ENCODE results near the gene PIGM.
"Not testable (repeated sequence)": the region's sequence is repeated elsewhere in the genome, so short reads cannot be mapped to it uniquely, and the experiment has no call there.

The PIGM gene

DNA sequence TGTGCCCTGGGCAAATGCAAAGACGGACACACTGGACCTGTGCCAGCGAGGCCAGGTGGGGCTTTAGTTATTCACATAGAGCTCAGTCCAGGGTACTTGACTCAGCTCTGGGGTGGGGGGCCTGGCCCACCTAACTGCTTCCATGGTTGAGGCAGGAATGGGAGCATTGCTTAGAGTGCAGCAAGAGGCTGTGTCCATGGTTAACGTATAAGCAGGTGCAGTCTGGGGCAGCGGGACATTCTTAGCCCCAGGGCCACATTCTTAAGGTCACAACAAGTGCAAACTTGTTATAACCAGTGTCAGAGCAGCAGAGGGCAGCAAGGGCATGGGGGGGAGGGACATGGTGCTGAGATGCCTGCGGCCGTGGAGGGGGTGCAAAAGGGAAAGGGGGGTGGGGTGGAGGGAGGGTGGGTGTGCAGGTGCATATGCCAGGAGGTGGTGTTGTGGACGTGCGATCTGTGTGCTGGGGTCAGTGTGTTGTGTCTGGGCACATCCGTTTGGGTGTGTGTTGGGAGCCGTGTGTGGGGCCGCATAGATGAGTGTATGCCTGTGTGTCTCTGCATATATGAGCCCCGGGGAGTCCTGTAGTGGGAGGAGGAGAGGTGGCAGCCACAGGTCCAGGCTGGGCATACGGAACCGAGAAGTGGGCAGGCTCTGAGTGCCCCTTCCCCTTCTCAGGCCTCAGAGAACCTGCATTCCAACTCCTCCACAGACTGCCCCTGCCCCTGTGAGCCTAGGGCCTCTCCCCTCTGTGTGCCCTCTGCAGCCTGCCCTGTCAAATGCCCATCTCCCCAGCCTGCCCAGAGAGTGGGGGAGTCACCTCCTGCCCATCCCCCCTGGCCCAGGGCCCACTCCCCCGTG, 29.8 kb upstream of the PIGM start:
- peak; percentile 70 for DNase-seq (ENCODE audit: low read depth, low spot score)

- no peak for DNase-seq (ENCODE audit: low read depth, low spot score)
Observed at GRCh38 chr1:160058087-160058486, 26.3 kb upstream of the PIGM start.

DNA sequence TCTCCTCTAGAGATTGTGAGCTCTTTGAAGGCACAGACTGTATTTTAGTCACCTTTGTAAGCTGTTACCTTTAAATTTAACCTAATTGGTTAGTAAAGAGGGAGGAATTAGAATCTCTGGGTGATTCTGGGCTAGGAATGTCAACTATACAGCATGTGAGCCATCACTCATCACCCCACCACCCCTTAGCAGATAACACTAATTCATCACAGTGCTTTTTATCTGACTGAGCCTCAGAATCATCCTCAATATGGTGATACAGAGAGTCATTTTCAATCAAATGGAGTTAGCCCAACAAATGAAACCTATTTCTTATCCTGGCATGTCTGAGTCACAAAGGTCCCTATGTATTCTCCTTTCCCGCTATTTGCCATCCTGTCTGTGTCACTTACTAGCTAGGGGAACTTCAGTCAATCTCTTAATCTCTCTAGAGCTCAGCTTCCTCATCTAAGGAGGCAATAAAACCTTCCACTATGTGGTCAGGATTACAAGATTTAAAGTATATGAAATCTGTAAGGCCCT, 24.9 kb upstream of the PIGM start:
- no peak for DNase-seq (ENCODE audit: low read depth, low spot score)

GRCh38 chr1:160053548-160054365, 22.0 kb upstream of the PIGM start:
- no peak for DNase-seq (ENCODE audit: low read depth, low spot score)

DNA sequence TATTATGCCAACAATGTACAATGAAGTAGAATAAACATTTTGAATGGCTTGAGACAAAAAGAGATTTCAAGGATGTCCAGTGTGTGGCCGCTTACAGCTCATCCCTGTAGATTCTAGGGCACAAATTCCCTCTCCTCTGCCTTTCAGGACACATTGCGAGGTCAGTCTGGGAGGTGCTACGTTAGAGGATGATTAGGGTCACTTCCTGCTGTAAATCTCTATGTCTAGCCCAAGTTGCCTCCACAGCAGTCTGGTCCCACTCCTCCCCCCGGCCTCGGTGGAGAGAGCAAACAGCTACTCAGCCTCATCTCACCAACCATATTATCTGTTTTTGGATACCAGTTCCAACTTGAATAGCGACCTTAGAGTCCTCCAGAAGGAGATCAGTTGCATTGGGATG, 21.1 kb upstream of the PIGM start:
- DNase-seq (ENCODE audit: low read depth, low spot score): no peak

DNA sequence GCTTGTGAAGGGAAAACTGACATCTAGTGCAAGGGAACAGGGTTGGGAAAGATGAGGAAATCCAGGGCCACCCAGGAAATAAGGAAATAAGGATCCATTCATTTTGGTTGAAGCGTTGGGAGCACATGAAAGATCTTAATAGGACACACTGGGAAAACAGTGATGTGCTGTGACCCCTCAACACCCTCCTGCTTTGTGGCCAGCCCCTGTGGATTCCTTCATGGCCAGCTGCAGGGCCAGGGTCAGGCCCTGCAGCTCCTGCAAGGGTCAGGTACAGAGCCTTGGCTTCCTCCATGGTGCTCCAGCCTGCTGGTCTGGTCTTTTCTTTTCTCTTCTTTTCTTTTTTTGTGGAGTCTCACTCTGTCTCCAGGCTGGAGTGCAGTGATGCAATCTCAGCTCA, 18.8 kb upstream of the PIGM start:
- DNase-seq (ENCODE audit: low read depth, low spot score): no peak

DNA sequence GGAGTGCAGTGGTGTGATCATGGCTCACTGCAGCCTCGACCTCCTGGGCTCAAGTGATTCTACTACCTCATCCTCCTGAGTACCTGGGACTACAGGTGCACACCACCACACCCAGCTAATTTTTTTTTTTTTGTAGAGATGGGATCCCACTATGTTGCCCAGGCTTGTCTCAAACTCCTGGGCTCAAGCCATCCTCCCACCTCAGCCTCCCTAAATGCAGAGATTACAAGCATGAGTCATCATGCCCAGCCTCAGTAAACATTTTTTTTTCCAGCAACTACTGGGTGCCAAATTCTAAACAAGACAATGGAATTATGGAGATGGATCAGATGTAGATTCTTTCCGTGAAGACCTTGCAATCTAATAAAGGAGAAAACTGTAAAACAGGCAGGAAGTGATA, 18.4 kb upstream of the PIGM start:
- DNase-seq (ENCODE audit: low read depth, low spot score): not testable (repeated sequence)

- DNase-seq (ENCODE audit: low read depth, low spot score): no peak
Observed at GRCh38 chr1:160049101-160049500, 17.3 kb upstream of the PIGM start.

DNA sequence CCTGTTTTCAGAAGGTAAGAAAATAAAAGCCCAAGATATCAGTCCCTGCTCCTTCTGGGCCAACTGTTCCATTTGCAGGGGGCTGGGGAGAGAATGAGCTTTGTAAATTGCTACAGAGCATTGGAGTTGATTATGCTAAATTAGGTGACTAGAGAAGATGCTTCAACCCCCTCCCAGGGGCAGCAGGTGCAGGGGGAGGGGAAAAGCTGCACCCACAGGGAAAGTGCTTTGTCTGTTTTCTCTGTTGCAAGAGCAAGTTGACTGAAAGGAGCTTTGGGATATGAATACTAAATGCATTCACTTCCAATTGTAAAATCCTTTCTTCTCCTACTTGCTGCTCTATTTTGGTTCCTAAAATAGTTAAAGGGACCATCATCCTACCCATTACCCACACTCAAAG, 16.5 kb upstream of the PIGM start:
- DNase-seq (ENCODE audit: low read depth, low spot score): no peak

GRCh38 chr1:160047111-160047991, 15.6 kb upstream of the PIGM start:
- DNase-seq (ENCODE audit: low read depth, low spot score): no peak

DNA sequence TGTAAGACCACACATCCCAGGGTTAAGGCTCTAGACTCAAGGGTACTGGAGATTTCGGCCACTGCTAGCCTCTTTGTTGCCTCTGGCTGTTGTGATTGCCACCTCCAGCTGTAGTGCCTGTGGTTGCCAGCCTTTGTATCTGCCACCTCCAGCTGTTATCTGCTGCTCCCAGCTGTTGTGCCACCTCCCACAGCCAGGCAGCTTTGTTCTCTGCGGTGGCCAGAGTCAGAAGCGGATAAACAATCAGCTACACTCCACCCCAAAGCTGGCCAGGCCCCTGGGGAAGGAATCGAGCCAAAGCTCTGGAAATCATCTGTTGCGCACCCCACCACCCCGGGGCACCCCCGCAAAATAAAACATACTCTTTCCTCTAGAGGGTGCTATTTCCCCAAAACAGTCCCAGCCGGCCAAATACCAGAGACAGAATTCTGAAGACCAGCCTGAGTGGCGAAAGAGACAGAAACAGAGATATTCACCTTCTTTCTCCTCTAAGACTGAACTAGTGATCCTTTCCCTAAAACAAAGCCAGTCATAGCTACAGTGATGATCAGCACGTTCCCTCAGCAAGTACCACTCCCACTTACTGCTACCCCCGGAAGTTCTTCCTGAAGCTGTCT, 14.8 kb upstream of the PIGM start:
- peak; percentile 91 for DNase-seq (ENCODE audit: low read depth, low spot score)

DNA sequence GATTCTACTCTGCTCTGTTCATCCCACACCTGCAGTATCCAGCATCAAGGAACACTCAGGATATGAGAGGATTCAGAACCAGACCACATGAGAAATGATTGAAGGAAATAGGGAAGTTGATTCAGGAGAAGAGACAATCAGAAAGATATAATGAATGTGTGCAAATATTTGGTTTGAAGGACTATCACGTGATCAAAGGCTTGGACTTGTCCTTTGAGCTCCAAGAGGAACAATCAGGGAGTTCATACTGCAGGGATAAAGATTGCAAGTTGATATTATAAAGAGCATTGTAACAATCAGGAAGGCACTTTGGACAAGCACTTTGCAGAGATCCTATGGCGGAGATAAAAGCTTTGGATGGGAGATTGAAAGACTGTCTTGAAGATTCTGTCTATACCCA, 13.9 kb upstream of the PIGM start:
- no peak for DNase-seq (ENCODE audit: low read depth, low spot score)

GRCh38 chr1:160043543-160043942, 11.8 kb upstream of the PIGM start:
- DNase-seq (ENCODE audit: low read depth, low spot score): no peak

DNA sequence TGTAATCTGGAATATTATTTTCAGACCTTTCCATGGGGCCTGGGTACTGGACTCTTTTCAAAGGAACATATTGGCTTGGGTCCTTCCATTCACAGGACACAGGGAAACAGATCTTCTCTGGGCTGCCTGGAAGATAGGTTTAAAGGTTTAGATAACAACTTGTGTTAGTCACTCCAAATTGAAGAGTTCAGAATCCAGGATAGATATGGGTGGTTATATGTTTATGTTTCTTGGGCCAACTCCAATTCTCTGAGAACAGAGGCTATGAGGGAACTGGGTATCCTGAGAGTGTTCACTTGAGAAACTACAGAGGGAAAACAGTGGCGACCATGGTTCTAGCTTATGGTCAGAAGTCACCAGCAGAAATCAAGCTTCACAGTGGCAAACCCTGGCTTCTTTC, 8.7 kb upstream of the PIGM start:
- DNase-seq (ENCODE audit: low read depth, low spot score): no peak

DNA sequence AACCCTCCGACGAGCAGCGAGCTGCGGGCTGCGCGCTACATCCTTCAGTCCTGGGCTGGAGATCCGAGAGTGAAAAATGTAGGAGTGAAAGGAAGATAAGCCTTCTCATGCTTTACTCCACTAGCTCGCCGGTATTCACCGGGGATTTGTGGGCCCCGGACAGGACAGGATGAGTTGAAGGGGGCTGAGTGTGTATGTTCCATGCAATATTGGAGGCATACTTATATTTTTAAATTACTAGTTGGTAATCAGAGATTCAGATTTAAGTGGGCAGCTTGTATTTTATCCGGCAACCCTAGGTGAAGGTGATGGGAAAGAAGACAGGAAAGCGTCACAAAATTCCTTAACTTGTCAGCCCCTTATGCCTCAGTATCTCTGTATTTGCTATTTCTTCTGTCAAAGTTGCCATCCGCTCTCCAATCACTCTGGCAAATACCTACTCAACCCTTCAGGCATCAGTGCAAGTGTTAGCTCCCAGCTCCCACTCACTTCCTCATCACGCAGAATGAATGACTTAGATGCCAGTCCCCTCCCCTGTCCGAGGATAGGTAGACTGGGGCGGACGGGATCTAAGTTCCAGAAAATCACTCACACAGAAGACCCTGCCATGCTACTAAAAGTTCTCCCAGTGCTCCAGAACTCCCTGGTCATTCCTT, 503 bp upstream of the PIGM start:
- DNase-seq (ENCODE audit: low read depth, low spot score): no peak

DNA sequence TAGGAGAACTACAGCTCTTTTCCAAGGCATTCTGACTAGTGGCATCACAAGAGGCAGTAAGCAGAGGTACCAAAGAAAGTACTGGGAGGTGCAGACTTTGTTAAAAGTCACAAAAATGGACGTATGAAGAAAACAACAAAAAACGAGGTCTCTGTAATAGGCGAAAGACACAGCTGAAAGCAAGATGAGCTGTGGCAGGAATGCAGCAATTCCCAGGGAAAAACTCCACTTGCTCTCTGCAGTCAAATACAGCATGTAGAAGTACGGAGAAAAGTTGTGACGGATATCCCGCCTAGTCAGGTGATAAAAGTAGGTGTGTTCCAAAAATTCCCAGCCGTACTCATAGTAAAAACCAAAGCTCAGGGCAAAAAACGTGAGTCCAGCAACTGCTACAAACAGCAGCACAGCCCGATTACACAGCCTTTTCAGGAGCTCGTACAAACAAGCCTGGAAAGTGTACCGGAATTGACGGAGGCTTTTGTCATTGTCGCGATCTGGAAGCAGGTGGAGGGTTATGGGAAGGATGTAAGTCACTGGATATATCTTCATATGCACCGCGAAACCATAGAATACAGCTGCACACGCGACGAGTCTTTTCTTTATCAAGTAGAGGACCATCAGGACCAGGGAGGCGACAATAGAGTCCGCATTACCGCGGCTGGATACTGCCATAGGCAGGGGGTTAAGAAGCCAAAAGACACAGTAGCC, 979 bp downstream of the PIGM start:
- DNase-seq (ENCODE audit: low read depth, low spot score): no peak

- no peak for DNase-seq (ENCODE audit: low read depth, low spot score)
Observed at GRCh38 chr1:160028426-160028825, 3.4 kb downstream of the PIGM start.

- DNase-seq (ENCODE audit: low read depth, low spot score): no peak
Observed at GRCh38 chr1:160025314-160025713, 6.5 kb downstream of the PIGM start.

GRCh38 chr1:160024195-160024905, 7.4 kb downstream of the PIGM start:
- DNase-seq (ENCODE audit: low read depth, low spot score): no peak

Data from ELF-1 (cell line).